RWPE1 (cell line): ENCODE results near the gene SMPD3.
A peak's percentile ranks its signal among the peaks of the same experiment; 100 is the strongest.

Experiments
- CTCF ChIA-PET: fragments of 350-600 bp; sonication (Branson Sonifier 250); formaldehyde crosslinking; extraction: SDS; loops from one replicate; lab custom pipeline; 2021; lab: Yijun Ruan, JAX
- POLR2A ChIA-PET: fragments of 400-600 bp; formaldehyde crosslinking; extraction: SDS; loops from one replicate; lab custom pipeline; 2020; ENCODE audit warnings: antibody characterized with exemption; ENCODE audit not compliant: low non-redundant PET; lab: Yijun Ruan, JAX
- DNase-seq: peaks from one replicate; pipeline ENCODE4 v3.0.0; 2012; ENCODE audit warnings: low spot score
- H3K27ac ChIP-seq: fragments of 450-650 bp; 2 replicates; pipeline ENCODE4 v1.5.1; 2017
- CTCF ChIP-seq: fragments of 450-650 bp; conservative IDR thresholded peaks from 2 replicates; pipeline ENCODE4 v1.5.1; 2017; ENCODE audit warnings: low read depth, mild to moderate bottlenecking

SMPD3 gene

GRCh38 chr16:68335175-68335574, 113.1 kb downstream of the SMPD3 start:
- ChIA-PET POLR2A (no interaction called here), CTCF (no interaction called here)
- peak overlapping the region; percentile 83 for H3K27ac ChIP-seq
- TF ChIP-seq CTCF = no peak
- DNase-seq = no peak

DNA sequence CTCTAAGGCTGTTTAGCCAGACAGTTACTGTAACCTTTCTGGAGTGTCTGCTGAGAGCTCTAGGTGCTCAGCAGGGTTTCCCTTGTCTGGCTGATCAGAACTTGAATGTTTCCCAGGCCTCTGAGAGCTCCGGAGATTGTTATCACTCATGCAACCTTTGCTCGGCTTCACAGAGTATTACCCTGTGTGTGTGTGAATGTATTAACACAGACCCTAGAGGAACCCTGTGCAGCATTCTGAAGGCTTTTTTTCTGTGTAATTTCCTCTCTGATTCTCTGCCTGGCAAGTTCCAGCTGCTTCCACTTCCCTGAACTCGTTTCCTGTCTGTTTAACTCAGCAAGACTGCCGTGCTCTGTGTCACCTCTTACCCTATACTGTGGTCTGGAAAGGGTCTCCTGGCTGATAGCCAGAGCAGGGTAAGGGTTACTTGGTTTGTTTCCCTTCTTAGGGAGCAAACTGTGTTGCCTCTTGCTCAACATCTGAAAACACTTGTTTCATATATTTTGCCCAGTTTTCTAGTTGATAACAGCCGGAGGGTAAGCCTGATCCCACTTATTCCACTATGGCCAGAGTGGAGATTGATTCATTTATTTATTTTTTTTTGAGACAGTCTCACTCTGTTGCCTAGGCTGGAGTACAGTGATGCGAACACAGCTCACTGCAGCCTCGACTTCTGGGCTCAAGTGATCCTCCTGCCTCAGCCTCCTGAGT, 115.7 kb downstream of the SMPD3 start:
- ChIA-PET POLR2A (no interaction called here), CTCF (interaction anchor here (0.8 kb wide), 1 partner anchor 68 kb away, joined by 3 read pairs; the partner anchor contains the start of gene SLC7A6)
- TF ChIP-seq CTCF = no peak
- H3K27ac ChIP-seq = peak overlapping the region; percentile 83
- no peak for DNase-seq

DNA sequence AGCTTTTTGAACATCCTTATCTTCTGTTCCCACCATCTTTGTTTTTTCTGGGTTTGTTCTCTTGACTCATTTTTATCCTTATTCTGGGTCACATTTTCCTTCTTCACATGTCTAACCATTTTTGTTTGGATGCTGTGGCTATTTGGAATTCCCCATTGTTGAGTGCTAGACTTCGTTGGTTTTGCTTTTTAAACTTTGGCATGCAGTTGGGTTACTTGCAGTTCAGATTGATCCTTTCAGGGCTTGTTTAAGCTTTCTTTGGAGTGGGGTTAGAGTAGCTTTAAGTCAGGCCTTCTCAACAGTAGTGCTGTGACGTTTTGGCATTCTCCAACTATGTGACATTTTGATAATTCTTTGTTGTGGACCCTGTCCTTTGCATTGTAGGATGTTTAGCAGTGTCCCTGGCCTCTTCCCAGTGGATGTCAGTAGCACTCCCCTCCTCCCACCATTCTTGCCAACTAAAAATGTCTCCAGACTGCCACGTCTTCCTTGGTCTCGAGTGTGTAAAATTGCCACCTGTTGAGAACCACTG, 116.4 kb downstream of the SMPD3 start:
- no peak for DNase-seq
- ChIA-PET POLR2A (no interaction called here), CTCF (interaction anchor here (0.7 to 1.0 kb wide), 3 partner anchors 68 to 88 kb away, joined by 3 to 5 read pairs (median 5); partner anchors contain the start of gene SLC7A6)
- TF ChIP-seq CTCF = no peak
- no peak overlapping the region for H3K27ac ChIP-seq

DNA sequence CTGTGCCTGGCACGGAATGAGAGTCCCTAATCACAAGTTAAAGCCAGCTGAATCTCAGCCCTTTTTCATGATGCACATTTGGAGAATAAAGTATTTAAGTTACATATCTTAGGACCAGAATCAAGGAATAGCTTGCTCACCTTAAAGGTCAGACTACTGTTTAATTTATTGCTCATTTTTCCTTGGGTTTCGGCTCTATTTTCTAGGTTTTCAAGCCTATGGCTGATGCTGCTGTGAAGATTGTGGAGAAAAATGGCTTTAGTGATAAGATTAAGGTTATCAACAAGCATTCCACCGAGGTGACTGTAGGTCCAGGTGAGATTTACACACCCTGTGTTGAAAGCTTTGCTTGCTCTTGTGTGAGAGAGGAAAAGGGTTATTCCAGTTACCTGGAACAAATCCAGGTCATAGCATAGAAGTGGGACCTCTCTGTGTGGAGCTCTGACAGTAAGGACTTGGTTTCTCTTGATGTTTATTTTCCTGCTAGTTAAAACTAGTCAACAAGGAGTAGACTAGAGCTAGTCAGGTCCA, 119.4 kb downstream of the SMPD3 start:
- no peak for DNase-seq
- H3K27ac ChIP-seq = no peak overlapping the region
- ChIA-PET CTCF (interaction anchor here (0.5 to 4.2 kb wide), 26 partner anchors 9 to 294 kb away, joined by 3 to 76 read pairs (median 3); partner anchors contain the start of genes PLA2G15 and SLC7A6), POLR2A (no interaction called here)
- TF ChIP-seq CTCF = peak; percentile 61

GRCh38 chr16:68328151-68328859, 120.0 kb downstream of the SMPD3 start:
- H3K27ac ChIP-seq = no peak overlapping the region
- peak; percentile 92 for TF ChIP-seq CTCF
- peak; percentile 85 for DNase-seq
- CTCF ChIA-PET = interaction anchor here (0.6 to 4.2 kb wide), 23 partner anchors 9 to 263 kb away, joined by 3 to 76 read pairs (median 3); partner anchors contain the start of genes PLA2G15 and SLC7A6
- POLR2A ChIA-PET = interaction anchor here (1.1 kb wide), 1 partner anchor 18 kb away, joined by 3 read pairs; the partner anchor contains the start of genes PRMT7 and SLC7A6OS
